DOHH2 (cell line): ENCODE results near the gene FGB.

ENCODE experiments used
- H3F3A ChIP-seq: fragments of 200-600 bp; sonication (generic), shearing (Covaris generic); 2 replicates; pipeline ENCODE4 v1.6.0; 2016; ENCODE audit warnings: antibody characterized with exemption, mild to moderate bottlenecking; ENCODE audit not compliant: control insufficient read depth, insufficient read depth
- H3K27ac ChIP-seq: fragments of 200-600 bp; sonication (generic); 2 replicates; pipeline ENCODE4 v1.5.1; 2014; ENCODE audit warnings: low read depth, mild to moderate bottlenecking, low read length, moderate library complexity
- H3K27me3 ChIP-seq: fragments of 200-600 bp; sonication (generic); 2 replicates; pipeline ENCODE4 v1.6.1; 2014; ENCODE audit warnings: mild to moderate bottlenecking, low read length, mixed read lengths; ENCODE audit not compliant: control insufficient read depth
- H3K36me3 ChIP-seq: fragments of 200-600 bp; sonication (generic); 2 replicates; pipeline ENCODE4 v1.6.1; 2014; ENCODE audit warnings: mild to moderate bottlenecking, low read length, moderate library complexity, mixed read lengths; ENCODE audit not compliant: control insufficient read depth
- H3K4me1 ChIP-seq: fragments of 200-600 bp; sonication (generic); 2 replicates; pipeline ENCODE4 v1.6.1; 2014; ENCODE audit warnings: mild to moderate bottlenecking, low read length, mixed read lengths; ENCODE audit not compliant: control insufficient read depth
- H3K4me2 ChIP-seq: fragments of 200-600 bp; sonication (generic); 2 replicates; pipeline ENCODE4 v1.6.0; 2014; ENCODE audit warnings: mild to moderate bottlenecking, low read length, moderate library complexity
- H3K4me3 ChIP-seq: fragments of 200-600 bp; sonication (generic); 2 replicates; pipeline ENCODE4 v1.5.1; 2014; ENCODE audit warnings: mild to moderate bottlenecking, low read length, mixed read lengths
- H3K79me2 ChIP-seq: fragments of 200-600 bp; sonication (generic); 2 replicates; pipeline ENCODE4 v1.6.1; 2014; ENCODE audit warnings: mild to moderate bottlenecking, low read length, mixed read lengths; ENCODE audit not compliant: control insufficient read depth
- H3K9me2 ChIP-seq: fragments of 200-600 bp; sonication (generic); replicated peaks from 2 replicates; pipeline ENCODE4 v1.6.1; 2014; ENCODE audit warnings: mild to moderate bottlenecking, low read length, mixed read lengths; ENCODE audit not compliant: control insufficient read depth
- H3K9me3 ChIP-seq: fragments of 200-600 bp; sonication (generic); 2 replicates; pipeline ENCODE4 v1.6.1; 2014; ENCODE audit warnings: antibody characterized with exemption, low read length, mixed read lengths; ENCODE audit not compliant: control insufficient read depth, insufficient read depth
- H4K20me1 ChIP-seq: fragments of 200-600 bp; sonication (generic); 2 replicates; pipeline ENCODE4 v1.6.0; 2014; ENCODE audit warnings: low read depth, mild to moderate bottlenecking, antibody characterized with exemption, low read length, moderate library complexity; ENCODE audit not compliant: control insufficient read depth, insufficient read depth
- CTCF ChIP-seq: fragments of 200-600 bp; sonication (generic); IDR thresholded peaks from one replicate; pipeline ENCODE4 v1.5.1; 2014; ENCODE audit warnings: antibody characterized with exemption, mild to moderate bottlenecking, low read depth, low read length; ENCODE audit not compliant: poor library complexity, severe bottlenecking
- EZH2phosphoT487 ChIP-seq: fragments of 200-600 bp; sonication (generic); IDR thresholded peaks from 2 replicates; pipeline ENCODE4 v1.6.1; 2017; ENCODE audit warnings: borderline replicate concordance, mild to moderate bottlenecking, antibody characterized with exemption, low read length, moderate library complexity, mixed read lengths

Gene FGB

GRCh38 chr4:154612472-154613414, 49.9 kb downstream of the FGB start, which contains the start of gene FGG:
TSS of gene FGG (minus strand) at chr4:154612656. CDS start at chr4:154612609, 47 bp downstream.
- Histone ChIP-seq H3K36me3 (no peaks in the 10 kb centered on the region), H4K20me1 (no peaks in the 10 kb centered on the region), H3F3A (no peaks in the 10 kb centered on the region), H3K4me3 (no peak within 1 kb of the TSS), H3K27me3 (0 out of 2 replicates have a peak, but pooled peaks cover 3% of the 10 kb centered on the region), H3K9me2 (no peaks in the 10 kb centered on the region), H3K4me1 (no peaks in the 10 kb centered on the region), H3K4me2 (no peak within 1 kb of the TSS), H3K27ac (no peak within 1 kb of the TSS), H3K9me3 (no peaks in the 10 kb centered on the region), H3K79me2 (no peaks in the 10 kb centered on the region)
- no peak for TF ChIP-seq CTCF
- no peak for TF ChIP-seq EZH2phosphoT487

- H3K27ac ChIP-seq, result no peak overlapping the region
- no peaks in the 10 kb centered on the region for H3K4me1 ChIP-seq
- no peaks in the 10 kb centered on the region for H4K20me1 ChIP-seq
- TF ChIP-seq CTCF, result no peak
- no peak for TF ChIP-seq EZH2phosphoT487
- H3K4me2 ChIP-seq, result no peak overlapping the region
- 0 out of 2 replicates have a peak, but pooled peaks cover 3% of the 10 kb centered on the region for H3K27me3 ChIP-seq
- no peaks in the 10 kb centered on the region for H3K9me3 ChIP-seq
- H3K36me3 ChIP-seq, result no peaks in the 10 kb centered on the region
- no peaks in the 10 kb centered on the region for H3K79me2 ChIP-seq
- no peaks in the 10 kb centered on the region for H3F3A ChIP-seq
- no peaks in the 10 kb centered on the region for H3K9me2 ChIP-seq
- H3K4me3 ChIP-seq, result no peak overlapping the region
Observed at GRCh38 chr4:154614306-154614705, 51.5 kb downstream of the FGB start.

DNA sequence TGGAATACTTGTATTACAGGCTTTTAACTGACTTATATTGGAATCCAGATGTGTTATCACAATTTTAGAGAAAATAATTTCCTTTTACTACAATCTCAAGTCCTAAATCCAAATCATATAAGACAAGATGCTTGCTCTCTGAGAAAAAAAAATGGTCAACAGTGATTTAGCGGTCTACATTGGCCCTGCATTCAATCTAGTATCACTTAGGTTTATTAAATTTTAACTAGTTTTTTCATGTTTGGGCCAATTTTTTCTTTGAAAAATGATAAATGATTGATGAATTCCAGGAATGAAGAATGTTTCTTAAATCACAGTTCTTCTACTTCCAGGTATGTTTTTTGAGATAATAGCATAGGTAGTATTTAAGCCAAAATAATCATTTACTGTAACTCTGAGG, 52.4 kb downstream of the FGB start:
- no peaks in the 10 kb centered on the region for H3K9me3 ChIP-seq
- H3K4me3 ChIP-seq, result no peak overlapping the region
- H3F3A ChIP-seq, result no peaks in the 10 kb centered on the region
- H3K36me3 ChIP-seq, result no peaks in the 10 kb centered on the region
- no peaks in the 10 kb centered on the region for H3K79me2 ChIP-seq
- no peak overlapping the region for H3K4me2 ChIP-seq
- no peaks in the 10 kb centered on the region for H3K9me2 ChIP-seq
- no peak for TF ChIP-seq CTCF
- TF ChIP-seq EZH2phosphoT487, result no peak
- no peak overlapping the region for H3K27ac ChIP-seq
- 0 out of 2 replicates have a peak, but pooled peaks cover 5% of the 10 kb centered on the region for H3K27me3 ChIP-seq
- H4K20me1 ChIP-seq, result no peaks in the 10 kb centered on the region
- H3K4me1 ChIP-seq, result no peaks in the 10 kb centered on the region
